NCI-H2081 (cell line): Measurements from ENCODE around the gene KIF4A.
A peak's percentile ranks its signal among the peaks of the same experiment; 100 is the strongest.
"Not testable (repeated sequence)": the region's sequence is repeated elsewhere in the genome, so short reads cannot be mapped to it uniquely, and the experiment has no call there.

Experiments used
- DNase-seq, 2 experiments: peaks; one replicate each; lab custom pipeline; 2025; lab: John Stamatoyannopoulos, UW

The KIF4A gene, protein sequence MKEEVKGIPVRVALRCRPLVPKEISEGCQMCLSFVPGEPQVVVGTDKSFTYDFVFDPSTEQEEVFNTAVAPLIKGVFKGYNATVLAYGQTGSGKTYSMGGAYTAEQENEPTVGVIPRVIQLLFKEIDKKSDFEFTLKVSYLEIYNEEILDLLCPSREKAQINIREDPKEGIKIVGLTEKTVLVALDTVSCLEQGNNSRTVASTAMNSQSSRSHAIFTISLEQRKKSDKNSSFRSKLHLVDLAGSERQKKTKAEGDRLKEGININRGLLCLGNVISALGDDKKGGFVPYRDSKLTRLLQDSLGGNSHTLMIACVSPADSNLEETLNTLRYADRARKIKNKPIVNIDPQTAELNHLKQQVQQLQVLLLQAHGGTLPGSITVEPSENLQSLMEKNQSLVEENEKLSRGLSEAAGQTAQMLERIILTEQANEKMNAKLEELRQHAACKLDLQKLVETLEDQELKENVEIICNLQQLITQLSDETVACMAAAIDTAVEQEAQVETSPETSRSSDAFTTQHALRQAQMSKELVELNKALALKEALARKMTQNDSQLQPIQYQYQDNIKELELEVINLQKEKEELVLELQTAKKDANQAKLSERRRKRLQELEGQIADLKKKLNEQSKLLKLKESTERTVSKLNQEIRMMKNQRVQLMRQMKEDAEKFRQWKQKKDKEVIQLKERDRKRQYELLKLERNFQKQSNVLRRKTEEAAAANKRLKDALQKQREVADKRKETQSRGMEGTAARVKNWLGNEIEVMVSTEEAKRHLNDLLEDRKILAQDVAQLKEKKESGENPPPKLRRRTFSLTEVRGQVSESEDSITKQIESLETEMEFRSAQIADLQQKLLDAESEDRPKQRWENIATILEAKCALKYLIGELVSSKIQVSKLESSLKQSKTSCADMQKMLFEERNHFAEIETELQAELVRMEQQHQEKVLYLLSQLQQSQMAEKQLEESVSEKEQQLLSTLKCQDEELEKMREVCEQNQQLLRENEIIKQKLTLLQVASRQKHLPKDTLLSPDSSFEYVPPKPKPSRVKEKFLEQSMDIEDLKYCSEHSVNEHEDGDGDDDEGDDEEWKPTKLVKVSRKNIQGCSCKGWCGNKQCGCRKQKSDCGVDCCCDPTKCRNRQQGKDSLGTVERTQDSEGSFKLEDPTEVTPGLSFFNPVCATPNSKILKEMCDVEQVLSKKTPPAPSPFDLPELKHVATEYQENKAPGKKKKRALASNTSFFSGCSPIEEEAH

GRCh38 chrX:70289793-70290770 lies at the start of gene KIF4A, which contains the start of gene PDZD11:
TSS of gene KIF4A (plus strand) at chrX:70290104. CDS start at chrX:70290459, 355 bp downstream.
TSS of gene PDZD11 (minus strand) at chrX:70289927. CDS start at chrX:70289341, 586 bp downstream.
- peak; percentile 78 to 87 for DNase-seq

DNA sequence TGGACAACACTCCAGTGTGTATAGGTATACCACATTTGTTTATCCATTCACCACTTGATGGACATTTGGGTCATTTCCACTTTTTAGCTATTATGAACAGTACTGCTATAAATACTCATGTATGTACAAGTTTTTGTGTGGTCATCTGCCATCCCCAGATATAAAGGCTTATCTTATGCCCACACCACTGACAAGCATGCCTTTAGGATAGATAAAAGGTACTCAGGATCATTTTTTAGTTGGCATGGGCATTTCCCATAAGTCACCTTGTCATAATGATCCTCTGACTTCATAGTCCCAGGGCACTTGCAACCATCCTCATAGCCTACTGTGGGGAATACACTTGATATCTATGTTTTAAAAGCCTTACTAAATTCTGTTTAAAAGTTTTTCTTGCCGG lies 49.2 kb upstream of the KIF4A start:
- DNase-seq = no peak

- DNase-seq = no peak
These were observed 48.4 kb upstream of the KIF4A start for GRCh38 chrX:70241501-70241900.

DNA sequence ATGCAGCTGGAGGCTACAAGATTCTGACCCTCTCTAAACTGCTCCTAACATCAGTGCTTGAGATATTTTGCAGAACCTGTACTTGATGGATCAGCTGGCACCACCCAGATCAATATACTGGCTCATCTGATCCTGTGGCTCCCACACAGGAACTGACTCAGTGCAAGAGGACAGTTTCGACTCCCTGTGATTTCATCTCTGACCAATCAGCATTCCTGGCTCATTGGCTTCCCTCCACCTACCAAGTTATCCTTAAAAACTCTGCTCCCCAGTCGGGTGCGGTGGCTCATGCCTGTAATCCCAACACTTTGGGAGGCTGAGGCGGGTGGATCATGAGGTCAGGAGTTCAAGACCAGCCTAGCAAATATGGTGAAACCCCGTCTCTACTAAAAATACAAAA lies 46.3 kb upstream of the KIF4A start:
- not testable (repeated sequence) for DNase-seq

- DNase-seq = no peak
These were observed 45.0 kb upstream of the KIF4A start for GRCh38 chrX:70244881-70245280.

DNA sequence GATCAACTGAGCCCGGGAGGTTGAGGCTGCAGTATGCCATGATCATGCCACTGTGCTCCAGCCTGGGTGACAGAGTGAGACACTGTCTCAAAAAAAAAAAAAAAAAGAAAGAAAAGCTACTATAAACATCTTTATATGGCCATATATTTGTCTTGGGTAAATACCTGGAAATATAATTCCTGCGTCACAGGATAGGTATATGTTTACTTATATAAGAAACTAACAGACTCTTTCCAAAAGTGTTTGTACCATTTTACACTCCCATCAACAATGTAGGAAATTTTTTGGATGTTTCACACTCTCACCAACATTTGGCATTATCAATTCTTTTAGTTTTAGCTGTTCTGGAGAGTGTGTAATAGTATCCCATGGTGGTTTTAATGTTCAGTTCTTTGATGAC lies 42.7 kb upstream of the KIF4A start:
- DNase-seq = no peak

DNA sequence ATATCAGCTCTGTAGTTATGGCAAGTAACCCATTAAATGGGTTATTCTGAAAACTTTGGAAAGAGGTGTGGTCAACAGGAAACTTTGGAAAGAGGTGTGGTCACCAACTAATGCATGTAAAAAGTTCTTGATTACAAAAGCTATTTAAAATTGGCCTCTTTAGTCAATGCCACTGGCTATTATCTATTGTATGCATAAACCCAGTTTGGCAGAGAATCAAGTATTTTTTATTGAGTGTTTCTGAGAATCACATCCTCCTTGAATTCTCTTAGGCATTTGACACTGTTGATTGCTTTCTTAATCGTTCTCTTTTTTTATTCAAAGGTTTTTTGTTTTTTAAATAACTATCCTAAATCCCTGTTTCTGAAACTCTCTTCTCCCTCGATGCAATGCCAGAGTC lies 37.4 kb upstream of the KIF4A start:
- no peak for DNase-seq

- no peak for DNase-seq
These were observed 36.4 kb upstream of the KIF4A start for GRCh38 chrX:70253377-70254062.

GRCh38 chrX:70254063-70254400 lies 35.9 kb upstream of the KIF4A start:
- no peak for DNase-seq

DNA sequence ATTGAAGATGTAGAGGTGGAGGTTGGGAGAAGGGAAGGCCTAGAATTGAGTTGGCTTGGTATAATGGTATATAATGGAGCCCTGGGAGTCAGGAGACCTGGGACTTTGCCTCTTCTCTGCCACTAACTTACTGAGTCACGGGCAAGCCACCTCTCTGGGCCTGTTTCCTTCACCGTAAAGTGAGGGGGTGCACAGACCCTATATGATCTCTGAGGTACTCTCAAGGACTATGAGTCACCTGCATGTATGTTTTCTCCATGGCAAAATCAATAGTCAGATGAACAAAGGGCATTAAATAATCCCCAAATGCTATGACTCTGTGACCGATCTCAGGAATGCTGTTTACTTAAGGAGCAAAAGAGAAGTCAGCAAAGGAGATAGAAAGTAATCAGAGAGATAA lies 35.0 kb upstream of the KIF4A start:
- DNase-seq = no peak

- no peak for DNase-seq
These were observed 34.5 kb upstream of the KIF4A start for GRCh38 chrX:70255452-70255851.

DNA sequence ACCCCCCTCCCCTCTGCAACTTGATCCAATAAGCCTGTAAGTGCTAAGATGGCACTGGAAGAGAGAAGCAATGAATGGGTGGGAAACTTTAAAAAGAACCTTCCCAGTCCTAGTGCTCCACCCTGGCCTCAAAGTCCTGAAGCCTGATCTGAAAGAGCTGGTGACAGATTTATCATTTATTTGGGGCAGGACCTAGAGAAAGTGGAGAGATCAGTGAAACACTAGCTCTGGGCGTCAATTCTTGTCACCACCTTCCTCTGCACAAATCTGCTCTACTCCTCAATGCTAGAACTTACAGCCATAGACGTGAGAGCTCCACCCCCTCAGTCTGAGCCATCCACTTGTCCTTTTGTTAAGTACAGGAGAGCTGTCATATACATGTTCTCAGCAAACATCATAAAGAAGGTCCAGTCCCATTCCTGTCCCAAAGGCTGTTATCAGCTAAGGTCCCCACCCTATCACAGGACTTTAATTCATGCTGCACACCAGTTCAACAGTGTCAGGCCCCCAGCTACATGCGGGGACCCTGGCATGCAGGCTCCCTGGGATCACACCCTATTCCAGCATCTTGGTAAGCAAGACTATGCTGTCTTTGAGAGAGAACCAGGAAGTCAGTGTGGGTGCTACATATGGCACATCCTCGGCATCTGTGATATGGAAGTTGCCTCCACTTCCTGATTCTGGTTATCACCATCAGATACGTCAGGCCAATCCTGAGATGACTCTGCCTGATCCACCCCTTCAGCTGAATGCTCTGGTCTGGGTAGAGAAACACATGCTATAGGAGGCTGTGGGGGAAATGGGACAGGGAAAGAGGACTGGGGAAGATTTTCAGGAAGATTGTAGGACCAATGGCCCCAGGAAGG lies 32.2 kb upstream of the KIF4A start:
- no peak for DNase-seq

DNA sequence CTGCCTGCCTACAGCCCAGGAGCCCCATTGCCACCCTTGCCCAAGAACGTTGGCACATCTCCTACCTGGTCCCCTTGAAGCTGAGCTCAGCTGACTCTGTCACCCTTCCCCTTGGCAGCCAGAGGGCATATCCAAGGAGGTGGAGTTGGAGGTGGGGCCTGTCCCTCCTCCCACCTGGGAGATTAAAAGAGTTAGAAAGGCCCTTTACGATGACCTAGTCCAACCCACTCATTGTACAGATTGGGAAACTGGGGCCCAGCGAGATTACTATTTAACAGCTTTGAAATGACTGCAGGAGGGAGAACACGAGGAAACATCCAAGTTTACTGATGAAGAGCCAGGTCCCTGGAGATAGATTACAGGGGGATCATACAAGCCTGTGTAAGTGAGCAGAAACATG lies 29.8 kb upstream of the KIF4A start, which contains the start of gene P2RY4:
P2RY4 (minus strand) TSS at position 101 of the 400 bp plus-strand sequence. CDS start 580 bp downstream, outside the sequence.
- no peak for DNase-seq

DNA sequence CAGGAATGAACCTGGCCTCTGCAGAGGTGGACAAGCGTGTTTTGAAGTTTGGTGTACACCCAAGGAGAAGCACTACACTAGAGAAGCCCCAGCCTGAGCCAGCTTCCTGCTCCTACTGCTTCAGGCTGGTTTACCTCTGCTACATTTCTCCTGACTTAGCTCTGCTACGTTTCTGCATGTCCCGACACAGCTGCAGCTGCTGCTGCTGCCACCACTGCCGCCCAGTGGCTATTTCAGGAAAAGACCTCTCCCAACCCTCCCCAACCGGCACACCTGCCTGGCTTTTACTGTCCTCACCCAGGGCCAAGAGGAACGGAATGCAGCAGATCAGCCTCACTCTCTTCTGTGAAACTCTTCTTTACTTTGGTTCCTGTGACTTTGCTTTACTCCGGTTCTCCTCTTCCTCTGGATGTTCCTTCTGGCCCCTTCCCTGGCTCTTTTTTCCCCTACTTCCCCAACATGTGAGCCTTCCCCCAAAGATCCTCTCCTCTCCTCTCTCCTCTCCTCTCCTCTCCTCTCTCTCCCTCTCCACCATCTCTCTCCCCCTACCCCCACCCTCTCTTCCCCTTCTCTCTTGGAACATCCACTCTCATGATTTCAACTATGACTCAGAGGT lies 26.8 kb upstream of the KIF4A start:
- peak; percentile 44 to 57 for DNase-seq

DNA sequence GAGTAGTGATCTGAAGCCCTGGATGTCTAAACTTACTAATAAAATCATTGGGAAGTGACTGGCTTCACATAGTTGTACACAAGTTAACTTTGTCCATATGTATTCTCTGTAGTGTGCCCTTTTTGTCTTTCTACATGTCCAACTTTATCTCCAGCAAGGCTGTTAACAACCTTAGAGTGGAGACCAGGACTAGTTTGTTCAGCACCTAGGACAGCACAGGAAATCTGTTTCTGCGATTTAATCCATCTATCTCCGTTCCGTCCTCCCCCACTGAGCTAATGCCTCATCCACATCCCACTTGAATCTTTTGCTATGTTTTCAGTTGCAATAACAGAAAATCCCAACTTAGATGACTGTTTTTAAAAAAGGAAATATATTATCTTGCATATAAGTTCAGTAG lies 25.1 kb upstream of the KIF4A start:
- DNase-seq = no peak

GRCh38 chrX:70268034-70268433 lies 21.9 kb upstream of the KIF4A start, which contains the start of gene ARR3:
TSS of gene ARR3 (plus strand) at chrX:70268334. CDS start at chrX:70269386, 1,052 bp downstream.
- DNase-seq = no peak

GRCh38 chrX:70274029-70274428 lies 15.9 kb upstream of the KIF4A start:
- DNase-seq = not testable (repeated sequence)

DNA sequence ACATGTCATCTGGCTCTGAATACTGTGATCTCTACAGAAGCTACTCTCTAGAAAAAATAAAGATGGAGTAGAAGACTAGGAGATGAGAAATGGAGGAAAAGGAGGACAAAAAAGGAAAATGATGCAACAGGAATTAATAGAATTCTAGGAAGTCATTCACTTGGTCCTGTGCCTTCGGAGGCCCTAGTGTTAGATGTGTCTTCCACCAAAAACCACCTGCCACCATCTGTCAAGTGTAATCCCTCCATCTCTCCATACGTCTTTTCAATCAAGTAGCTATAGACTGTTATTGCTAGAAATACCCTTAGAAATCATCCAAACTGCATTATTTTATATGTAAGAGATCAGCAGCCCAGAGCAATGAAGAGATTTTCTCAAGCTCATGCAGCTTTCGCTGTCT lies 10.8 kb upstream of the KIF4A start:
- DNase-seq = no peak

DNA sequence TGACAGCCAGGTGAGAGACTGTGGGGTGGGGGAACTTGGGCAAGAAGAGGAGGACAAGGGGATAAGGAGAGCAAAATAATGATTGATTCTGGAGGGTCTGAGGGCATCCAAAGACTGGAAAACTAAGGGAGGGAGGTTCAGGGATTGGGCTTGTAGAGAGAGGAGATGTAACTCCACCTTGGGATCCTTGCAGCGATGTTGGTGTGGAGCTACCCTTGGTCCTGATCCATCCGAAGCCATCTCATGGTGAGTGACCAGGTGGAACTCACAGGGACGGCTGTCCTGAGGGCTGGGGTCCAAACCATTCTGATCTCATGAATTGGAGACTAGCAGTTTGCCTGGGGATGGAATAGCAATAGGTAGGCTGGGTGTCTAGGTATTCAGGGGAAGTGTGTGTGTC lies 9.3 kb upstream of the KIF4A start:
- no peak for DNase-seq
